SU-DHL-6 (cell line): Measurements from ENCODE around the gene KLHL22.

Experiments
- H2AFZ ChIP-seq: fragments of 200-600 bp; sonication (generic); 2 replicates; pipeline ENCODE4 v1.6.1; 2014; ENCODE audit warnings: low read depth, mild to moderate bottlenecking, moderate library complexity, mixed read lengths, antibody characterized with exemption, low read length; ENCODE audit not compliant: severe bottlenecking
- H3F3A ChIP-seq: fragments of 200-600 bp; shearing (Covaris generic); 2 replicates; pipeline ENCODE4 v1.6.0; 2016; ENCODE audit warnings: antibody characterized with exemption, mild to moderate bottlenecking; ENCODE audit not compliant: insufficient read depth
- H3K27ac ChIP-seq: fragments of 200-600 bp; sonication (generic); 2 replicates; pipeline ENCODE4 v1.5.1; 2016; ENCODE audit warnings: low read depth, mild to moderate bottlenecking, low read length, moderate library complexity, mixed read lengths
- H3K27me3 ChIP-seq: fragments of 200-600 bp; sonication (generic), shearing (Covaris generic); 2 replicates; pipeline ENCODE4 v1.6.0; 2014; ENCODE audit warnings: mild to moderate bottlenecking, low read length
- H3K36me3 ChIP-seq: fragments of 200-600 bp; sonication (generic); 2 replicates; pipeline ENCODE4 v1.6.1; 2014; ENCODE audit warnings: mild to moderate bottlenecking, low read length, mixed read lengths
- H3K4me2 ChIP-seq: fragments of 300-600, 200-600 bp; shearing (Covaris generic), sonication (generic); 2 replicates; pipeline ENCODE4 v1.6.0; 2014; ENCODE audit warnings: low read length, low read depth, mild to moderate bottlenecking; ENCODE audit not compliant: poor library complexity, severe bottlenecking
- H3K4me3 ChIP-seq: fragments of 200-600 bp; sonication (generic); 2 replicates; pipeline ENCODE4 v1.5.1; 2014; ENCODE audit warnings: antibody characterized with exemption, low read length, mild to moderate bottlenecking, mixed read lengths; ENCODE audit not compliant: insufficient read depth, poor library complexity, severe bottlenecking
- H3K79me2 ChIP-seq: fragments of 200-600 bp; sonication (generic); 2 replicates; pipeline ENCODE4 v1.6.1; 2014; ENCODE audit warnings: mild to moderate bottlenecking, low read length, moderate library complexity; ENCODE audit not compliant: insufficient read depth
- H3K9ac ChIP-seq: fragments of 200-600 bp; sonication (generic); 2 replicates; pipeline ENCODE4 v1.7.0; 2014; ENCODE audit warnings: mild to moderate bottlenecking, low read length
- H3K9me2 ChIP-seq: fragments of 200-600 bp; sonication (generic); replicated peaks from 2 replicates; pipeline ENCODE4 v1.6.1; 2014; ENCODE audit warnings: low read length; ENCODE audit not compliant: insufficient read depth
- H3K9me3 ChIP-seq: fragments of 200-600 bp; sonication (generic); 2 replicates; pipeline ENCODE4 v1.6.1; 2014; ENCODE audit warnings: low read length, mixed read lengths; ENCODE audit not compliant: insufficient read depth
- H4K20me1 ChIP-seq: fragments of 200-600 bp; sonication (generic); 2 replicates; pipeline ENCODE4 v1.6.1; 2014; ENCODE audit warnings: low read depth, mild to moderate bottlenecking, antibody characterized with exemption, low read length, moderate library complexity, mixed read lengths
- CTCF ChIP-seq: fragments of 200-600 bp; sonication (generic); IDR thresholded peaks from one replicate; pipeline ENCODE4 v1.5.1; 2017; ENCODE audit warnings: antibody characterized with exemption, mild to moderate bottlenecking, low read length, moderate library complexity; ENCODE audit not compliant: insufficient read depth, poor library complexity, severe bottlenecking
- EZH2phosphoT487 ChIP-seq: fragments of 200-600 bp; sonication (generic), shearing (Covaris generic); conservative IDR thresholded peaks from 2 replicates; pipeline ENCODE4 v1.6.1; 2018; ENCODE audit warnings: mild to moderate bottlenecking, antibody characterized with exemption, low read length, moderate library complexity, mixed read lengths

The KLHL22 gene

GRCh38 chr22:20533879-20534265 is 38.3 kb upstream of the KLHL22 start:
- TF ChIP-seq CTCF (no peak), EZH2phosphoT487 (no peak)
- H3K27ac ChIP-seq: no peak overlapping the region
- H3K4me2 ChIP-seq: no peak overlapping the region
- no peaks in the 10 kb centered on the region for H3F3A ChIP-seq
- no peaks in the 10 kb centered on the region for H3K9me2 ChIP-seq
- no peaks in the 10 kb centered on the region for H3K9me3 ChIP-seq
- H3K79me2 ChIP-seq: 0 out of 2 replicates have a peak, but pooled peaks cover 3% of the 10 kb centered on the region
- H3K9ac ChIP-seq: no peak overlapping the region
- H3K27me3 ChIP-seq: no peaks in the 10 kb centered on the region
- H2AFZ ChIP-seq: no peak overlapping the region
- no peaks in the 10 kb centered on the region for H3K36me3 ChIP-seq
- H4K20me1 ChIP-seq: no peaks in the 10 kb centered on the region
- H3K4me3 ChIP-seq: no peak overlapping the region

- no peaks in the 10 kb centered on the region for H4K20me1 ChIP-seq
- H2AFZ ChIP-seq: no peak overlapping the region
- H3K9me2 ChIP-seq: no peaks in the 10 kb centered on the region
- no peaks in the 10 kb centered on the region for H3K36me3 ChIP-seq
- no peaks in the 10 kb centered on the region for H3F3A ChIP-seq
- no peak overlapping the region for H3K4me2 ChIP-seq
- no peaks in the 10 kb centered on the region for H3K9me3 ChIP-seq
- H3K27me3 ChIP-seq: no peaks in the 10 kb centered on the region
- TF ChIP-seq EZH2phosphoT487 (no peak), CTCF (no peak)
- H3K79me2 ChIP-seq: peaks cover 5% of the 10 kb centered on the region; the same call in 1 of the 2 replicates
- H3K27ac ChIP-seq: no peak overlapping the region
- no peak overlapping the region for H3K4me3 ChIP-seq
- H3K9ac ChIP-seq: no peak overlapping the region
Observed at GRCh38 chr22:20533095-20533878, 37.7 kb upstream of the KLHL22 start.

- H3K79me2 ChIP-seq: peaks cover 6% of the 10 kb centered on the region; the same call in 1 of the 2 replicates
Observed at GRCh38 chr22:20532256-20532993, 36.8 kb upstream of the KLHL22 start.

More at GRCh38 chr22:20532256-20532993, 36.8 kb upstream of the KLHL22 start:
- H3K27ac ChIP-seq: no peak overlapping the region
- H2AFZ ChIP-seq: no peak overlapping the region
- no peaks in the 10 kb centered on the region for H3K9me3 ChIP-seq
- H3K27me3 ChIP-seq: no peaks in the 10 kb centered on the region
- H3K4me2 ChIP-seq: no peak overlapping the region
- no peak overlapping the region for H3K9ac ChIP-seq
- H3K9me2 ChIP-seq: no peaks in the 10 kb centered on the region
- no peaks in the 10 kb centered on the region for H3F3A ChIP-seq
- no peak overlapping the region for H3K4me3 ChIP-seq
- no peaks in the 10 kb centered on the region for H3K36me3 ChIP-seq
- no peak for TF ChIP-seq EZH2phosphoT487
- no peak for TF ChIP-seq CTCF
- no peaks in the 10 kb centered on the region for H4K20me1 ChIP-seq
